HPDE6-E6E7 (cell line): Measurements from ENCODE around the gene NPLOC4.
A peak's percentile ranks its signal among the peaks of the same experiment; 100 is the strongest.
"Not testable (repeated sequence)": the region's sequence is repeated elsewhere in the genome, so short reads cannot be mapped to it uniquely, and the experiment has no call there.

Experiments used
- DNase-seq: peaks from one replicate; pipeline ENCODE4 v3.0.0; 2011; ENCODE audit warnings: missing footprints; ENCODE audit errors: extremely low spot score

The NPLOC4 gene

DNA sequence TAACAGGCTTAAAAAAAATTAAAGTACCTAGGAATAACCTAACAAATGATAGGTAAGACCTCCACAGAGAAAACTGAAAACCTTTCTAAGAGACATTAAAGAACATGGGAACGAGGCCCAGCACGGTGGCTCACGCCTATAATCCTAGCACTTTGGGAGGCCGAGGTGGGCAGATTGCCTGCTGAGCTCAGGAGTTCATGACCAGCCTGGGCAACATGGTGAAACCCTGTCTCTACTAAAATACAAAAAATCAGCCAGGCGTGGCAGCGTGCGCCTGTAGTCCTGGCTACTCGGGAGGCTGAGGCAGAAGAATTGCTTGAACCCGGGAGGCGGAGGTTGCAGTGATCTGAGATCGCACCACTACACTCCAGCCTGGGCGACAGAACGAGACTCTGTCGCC lies 52.1 kb downstream of the NPLOC4 start:
- not testable (repeated sequence) for DNase-seq

DNA sequence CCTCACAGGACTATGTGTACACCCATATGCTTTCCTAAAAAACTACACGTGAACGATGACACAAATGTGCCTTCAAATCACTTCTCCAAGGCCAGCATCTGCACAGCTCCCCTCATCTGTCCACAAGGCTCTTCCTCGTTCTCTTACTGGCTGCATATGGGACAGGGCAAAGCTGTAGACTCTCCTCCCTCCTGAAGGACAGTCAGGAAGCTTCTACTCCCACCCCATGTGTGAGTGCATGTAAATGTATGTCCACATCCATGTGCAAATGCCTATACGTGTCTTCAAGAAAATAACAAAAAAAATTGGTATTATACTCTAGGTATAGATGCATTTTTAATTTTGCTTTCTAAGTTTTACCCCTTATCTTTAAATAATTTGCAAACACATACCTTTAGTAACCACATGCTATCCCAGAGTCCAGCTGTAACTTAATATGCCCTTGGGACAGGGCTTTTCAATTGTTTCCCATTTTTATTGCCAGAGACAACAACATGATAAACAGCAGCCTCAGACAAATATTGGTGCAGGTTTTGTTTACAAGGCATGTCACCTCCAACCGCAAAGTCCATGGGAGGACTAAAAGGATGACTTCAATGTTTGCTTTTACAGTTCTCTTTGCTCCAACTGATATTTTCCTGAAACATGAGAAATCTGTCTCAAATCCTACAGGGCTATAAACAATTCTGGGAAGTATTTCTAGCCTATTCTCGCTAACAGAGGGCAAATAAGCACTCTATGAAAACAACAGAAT lies 53.1 kb downstream of the NPLOC4 start:
- DNase-seq, result no peak

DNA sequence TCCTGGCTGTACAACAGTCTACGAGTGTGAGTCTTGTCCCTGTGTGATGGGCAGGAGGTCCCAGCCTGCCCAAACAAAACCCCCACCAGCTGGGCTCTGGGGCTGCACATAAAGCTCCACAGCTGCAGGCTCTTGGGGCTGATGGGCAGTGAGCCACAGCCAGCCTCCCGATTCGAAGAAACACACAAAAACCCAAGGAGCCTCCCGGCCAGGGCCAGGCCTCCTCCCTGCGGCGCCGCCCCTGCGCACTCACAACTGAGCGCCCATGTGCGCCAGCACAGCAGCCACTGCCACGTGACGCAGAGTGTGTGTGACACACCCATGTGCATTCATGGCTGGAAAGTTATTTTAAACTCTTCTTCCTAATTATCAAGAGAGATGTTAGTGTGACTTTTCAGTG lies 54.2 kb downstream of the NPLOC4 start:
- no peak for DNase-seq

DNA sequence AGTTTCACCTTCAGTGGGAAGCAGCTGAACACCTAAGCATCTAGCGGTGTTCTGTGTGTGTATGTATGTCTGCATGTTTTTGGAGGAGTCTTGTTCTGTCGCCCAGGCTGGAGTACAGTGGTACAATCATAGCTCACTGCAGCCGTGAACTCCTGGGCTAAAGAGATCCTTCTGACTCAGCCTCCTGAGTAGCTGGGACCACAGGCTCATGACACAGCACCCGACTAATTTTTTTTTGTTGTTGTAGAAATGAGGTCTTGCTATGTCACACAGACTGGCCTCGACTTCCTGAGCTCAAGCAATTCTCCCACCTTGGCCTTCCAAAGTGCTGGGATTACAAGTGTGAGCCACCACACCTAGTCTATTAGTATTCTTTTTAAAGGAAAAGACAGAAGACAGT lies 54.6 kb downstream of the NPLOC4 start:
- no peak for DNase-seq

DNA sequence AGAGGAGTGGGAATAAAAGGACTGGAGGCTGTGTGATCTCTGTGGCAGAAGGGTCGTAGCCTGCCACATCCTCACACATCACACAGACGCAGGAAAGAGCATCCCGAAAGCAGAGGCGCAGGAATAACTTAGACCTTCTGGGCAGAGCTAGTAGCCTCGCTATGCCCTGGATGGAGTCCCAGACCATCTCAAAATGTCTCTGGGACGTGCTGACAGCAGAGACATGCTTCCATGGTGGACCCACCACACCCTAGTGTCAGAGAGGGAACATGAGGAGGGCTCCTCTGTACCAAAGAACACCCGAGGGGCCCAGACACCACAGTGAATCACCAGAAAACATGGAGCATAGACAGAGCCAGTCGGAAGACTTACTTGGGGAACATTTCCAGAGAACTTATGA lies 55.2 kb downstream of the NPLOC4 start:
- DNase-seq, result no peak

DNA sequence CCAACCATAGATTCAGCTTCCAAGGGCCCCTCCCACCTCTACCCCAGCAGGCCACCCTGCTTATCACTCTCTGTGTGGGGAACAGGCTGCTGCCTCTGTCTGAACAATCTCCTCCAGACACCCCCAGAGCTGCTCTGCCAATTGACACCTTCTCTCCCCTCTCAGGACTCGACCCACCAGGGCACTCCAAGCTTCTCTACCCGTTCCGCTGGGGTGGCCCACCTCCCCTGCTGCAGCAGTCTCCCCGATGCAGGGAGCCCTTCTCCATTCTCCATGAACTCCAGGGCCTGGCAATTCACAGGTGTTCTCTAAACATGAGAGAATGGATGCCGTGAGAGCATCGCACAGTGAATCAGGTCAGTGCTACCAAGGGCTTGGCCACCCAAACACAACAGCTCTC lies 56.4 kb downstream of the NPLOC4 start:
- no peak for DNase-seq

DNA sequence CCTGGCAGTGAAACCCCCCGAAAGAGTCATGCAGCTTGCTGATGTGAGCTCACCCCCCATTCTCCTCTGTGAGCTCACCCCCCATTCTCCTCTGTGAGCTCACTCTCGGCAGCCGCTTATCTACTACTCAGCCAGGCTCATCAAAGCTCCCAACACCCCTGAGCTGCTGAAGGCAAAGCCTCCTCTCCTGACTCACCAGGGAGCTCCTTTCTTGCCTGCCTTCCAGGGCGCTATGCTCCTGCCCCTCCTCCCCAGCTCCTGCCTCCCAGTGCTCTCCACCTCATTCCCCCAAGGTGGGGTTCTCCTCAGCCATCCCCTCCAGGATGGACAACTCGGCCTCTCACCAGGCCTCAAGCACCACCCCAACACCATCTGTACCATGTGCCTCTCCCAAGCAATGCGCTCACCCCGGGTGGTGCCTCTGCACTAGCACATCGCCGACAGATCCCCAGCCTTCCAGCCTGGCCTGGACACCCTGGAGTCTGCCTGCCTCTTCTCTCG lies 57.0 kb downstream of the NPLOC4 start:
- peak; percentile 47 for DNase-seq

DNA sequence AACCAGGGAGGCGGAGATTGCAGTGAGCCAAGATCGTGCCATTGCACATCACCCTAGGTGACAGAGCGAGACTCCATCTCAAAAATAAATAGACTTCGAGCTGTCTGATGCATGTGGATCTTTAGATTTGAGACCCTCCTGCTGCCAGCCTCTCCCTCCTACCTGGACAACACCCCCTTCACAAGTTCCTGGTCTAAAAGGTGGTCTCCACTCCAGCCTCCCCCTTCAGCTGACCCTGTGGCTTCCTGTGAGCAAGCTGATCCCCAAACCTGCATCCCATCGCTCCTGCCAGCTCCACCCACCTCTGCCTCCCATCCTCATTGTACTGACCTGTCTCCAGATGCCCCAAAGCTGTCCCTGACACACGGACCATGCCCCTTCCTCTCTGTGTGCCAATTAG lies 57.6 kb downstream of the NPLOC4 start:
- DNase-seq, result no peak

DNA sequence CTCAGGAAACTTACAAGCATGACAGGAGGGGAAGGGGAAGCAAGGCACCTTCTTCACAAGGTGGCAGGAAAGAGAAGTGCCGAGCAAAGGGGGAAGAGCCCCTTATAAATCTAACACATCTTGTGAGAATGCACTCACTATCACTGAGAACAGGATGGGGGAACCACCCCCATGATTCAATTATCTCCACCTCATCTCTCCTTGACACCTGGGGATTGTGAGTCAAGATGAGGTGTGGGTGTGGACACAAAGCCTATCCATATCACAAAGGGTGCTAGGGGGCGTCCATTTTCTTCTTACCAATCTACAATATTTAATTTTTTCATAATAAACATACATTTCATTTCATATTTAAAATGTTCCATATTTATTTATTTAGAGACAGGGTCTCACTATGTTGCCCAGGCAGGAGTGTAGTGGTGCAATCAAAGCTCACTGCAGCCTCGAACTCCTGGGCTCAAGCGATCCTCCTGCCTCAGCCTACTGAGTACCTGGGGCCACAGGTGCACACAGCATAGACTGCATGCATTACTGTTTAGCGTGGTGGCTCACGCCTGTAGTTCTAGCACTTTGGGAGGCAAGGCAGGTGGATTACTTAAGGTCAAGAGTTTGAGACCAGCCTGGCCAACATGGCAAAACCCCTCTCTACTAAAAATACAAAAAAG lies 58.2 kb downstream of the NPLOC4 start:
- DNase-seq, result no peak

DNA sequence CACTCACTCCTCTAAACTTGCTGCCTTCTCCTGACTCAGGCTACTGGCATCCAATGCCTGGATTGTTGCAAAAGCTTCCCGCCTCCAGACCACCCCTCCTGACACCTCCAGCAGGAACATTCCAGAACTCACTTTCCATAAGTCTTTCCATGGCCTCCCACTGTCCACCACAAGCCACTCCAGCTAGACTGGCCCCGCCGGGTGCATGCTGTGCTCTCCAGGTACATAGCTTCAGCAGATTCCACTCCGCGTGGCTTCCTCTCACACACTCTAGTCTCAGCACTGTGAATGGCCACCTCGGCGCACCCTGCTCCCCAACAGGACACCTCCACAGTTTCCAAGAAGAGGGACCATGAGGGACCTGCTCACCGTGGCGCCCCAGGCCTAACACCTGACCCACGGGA lies 58.9 kb downstream of the NPLOC4 start:
- DNase-seq, result no peak

DNA sequence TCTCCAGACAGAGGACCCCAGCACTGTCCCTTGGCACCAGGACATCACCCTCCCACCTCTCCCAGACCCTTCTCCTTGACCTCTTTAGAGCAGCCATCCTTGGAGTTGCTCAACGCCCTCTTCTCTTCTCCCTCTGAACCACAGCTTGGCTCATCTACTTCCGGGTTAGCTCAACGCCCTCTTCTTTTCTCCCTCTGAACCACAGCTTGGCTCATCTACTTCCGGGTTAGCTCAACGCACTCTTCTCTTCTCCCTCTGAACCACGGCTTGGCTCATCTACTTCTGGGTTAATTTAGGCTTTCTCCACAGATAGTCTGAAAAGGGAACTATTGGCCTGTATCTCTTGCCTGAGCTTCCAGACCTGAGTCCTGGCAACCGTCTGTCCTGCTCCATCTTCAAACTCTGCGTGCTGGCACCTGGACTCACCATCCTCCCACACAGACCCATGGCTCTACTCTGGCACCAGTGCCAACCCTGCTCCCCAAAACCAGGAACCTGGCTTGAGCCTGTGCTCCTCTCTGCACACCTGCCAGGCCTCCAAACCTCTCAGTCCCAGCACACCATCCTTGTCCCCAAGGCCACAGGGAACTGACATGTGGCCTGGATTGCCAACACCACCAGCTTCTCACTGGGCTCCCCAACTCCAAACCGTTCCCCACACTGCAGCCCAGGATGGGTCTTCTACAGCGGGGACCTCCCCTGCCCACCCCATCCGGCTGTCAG lies 59.5 kb downstream of the NPLOC4 start:
- no peak for DNase-seq

DNA sequence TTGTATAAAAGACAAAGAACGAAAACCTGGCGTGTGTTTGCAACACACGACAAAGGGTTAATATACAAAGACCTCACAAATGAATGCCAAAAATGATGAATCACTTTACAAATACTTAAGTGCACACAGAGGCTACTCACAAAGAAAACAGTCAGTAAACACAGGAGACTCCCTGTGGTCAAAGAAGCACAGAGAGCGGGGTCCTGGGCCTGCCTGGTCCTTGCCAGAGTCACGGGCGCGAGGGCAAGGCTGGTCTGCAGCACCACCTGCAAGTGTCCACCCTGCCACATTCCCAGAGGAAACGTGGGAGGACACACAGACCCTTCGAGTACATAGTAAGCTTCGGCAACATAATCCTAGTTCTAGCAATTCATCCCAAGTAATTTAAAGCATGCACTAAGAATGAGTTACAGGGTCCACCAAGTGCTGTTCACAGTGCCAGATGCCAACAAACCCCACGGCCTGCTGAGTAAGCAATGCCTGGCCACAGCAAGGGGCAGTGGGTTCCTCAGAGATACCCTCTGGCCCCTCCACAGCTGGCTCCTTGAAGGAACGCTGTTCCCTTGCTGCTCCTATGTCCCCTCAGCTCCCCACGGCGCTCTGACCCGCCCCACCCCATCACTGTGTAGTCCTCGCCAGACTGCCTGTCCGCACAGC lies 60.2 kb downstream of the NPLOC4 start:
- no peak for DNase-seq

DNA sequence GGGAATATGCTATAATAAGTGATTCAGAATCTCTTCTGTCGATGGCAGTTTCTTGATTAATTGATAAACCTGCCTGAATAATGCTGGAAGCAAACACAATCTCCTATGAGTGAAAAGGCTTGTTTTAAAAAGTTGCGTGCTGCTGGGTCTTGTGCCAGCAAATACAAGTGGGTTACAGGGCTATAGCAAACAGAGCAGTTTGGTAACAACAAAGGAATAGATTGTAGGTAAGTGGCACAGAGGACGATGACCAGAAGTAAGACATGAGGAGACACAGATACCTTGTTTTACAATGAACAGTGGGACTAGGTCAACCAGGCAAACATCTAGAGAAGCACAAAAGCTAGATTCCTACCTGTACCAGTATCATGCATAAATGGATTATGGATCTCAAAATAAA lies 61.1 kb downstream of the NPLOC4 start:
- DNase-seq, result no peak

DNA sequence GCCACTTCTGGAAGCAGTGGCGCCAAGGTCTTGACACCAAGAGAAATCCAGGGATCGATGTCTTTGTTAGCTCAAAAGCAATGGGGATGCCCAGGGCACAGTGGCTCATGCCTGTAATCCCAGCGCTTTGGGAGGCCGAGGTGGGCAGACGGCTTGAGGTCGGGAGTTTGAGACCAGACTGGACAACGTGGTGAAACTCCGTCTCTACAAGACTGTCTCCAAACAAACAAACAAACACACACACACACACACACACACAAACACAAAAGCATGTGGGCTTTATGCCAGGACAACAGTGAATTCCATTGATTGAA lies 62.3 kb downstream of the NPLOC4 start:
- no peak for DNase-seq

DNA sequence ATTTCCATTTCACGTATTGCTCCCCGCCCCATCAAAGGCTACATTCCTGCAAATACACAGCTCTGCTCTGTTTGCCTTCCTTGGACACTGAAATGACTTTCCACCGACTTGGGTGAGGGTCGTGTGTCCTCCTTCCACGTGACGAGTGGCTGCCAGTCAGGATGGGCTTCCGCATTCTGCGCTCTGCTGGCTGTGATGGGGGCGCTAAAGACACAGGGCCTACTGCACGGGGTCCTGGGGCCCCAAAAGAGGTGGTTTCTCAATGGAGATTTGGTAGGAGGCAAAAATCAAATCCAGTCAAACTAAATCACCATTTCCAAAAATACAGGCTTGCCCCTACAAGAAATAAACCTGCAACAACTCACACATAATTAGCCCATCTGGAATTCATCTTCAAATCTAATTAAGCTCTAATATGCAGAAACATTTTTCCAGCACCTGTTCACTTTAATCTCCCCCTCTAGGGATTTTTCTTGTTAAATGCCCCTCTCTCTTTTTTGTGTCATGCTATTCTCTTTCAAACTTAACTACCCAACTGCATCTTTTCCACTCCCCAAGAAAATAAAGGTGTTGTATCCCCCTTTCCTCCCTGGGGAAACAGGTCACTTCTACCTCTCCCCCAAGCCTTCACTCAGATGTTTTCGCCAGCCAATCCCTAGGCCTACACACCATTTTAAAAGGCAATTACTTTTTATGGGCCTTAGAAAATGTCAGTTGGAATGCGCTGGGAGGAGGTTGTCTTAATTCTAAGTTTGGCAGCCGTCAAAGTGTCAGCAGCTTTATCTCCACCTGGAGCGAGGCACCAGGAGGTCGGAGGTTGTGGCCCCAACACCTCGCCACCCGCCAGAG lies 62.9 kb downstream of the NPLOC4 start:
- DNase-seq, result no peak

DNA sequence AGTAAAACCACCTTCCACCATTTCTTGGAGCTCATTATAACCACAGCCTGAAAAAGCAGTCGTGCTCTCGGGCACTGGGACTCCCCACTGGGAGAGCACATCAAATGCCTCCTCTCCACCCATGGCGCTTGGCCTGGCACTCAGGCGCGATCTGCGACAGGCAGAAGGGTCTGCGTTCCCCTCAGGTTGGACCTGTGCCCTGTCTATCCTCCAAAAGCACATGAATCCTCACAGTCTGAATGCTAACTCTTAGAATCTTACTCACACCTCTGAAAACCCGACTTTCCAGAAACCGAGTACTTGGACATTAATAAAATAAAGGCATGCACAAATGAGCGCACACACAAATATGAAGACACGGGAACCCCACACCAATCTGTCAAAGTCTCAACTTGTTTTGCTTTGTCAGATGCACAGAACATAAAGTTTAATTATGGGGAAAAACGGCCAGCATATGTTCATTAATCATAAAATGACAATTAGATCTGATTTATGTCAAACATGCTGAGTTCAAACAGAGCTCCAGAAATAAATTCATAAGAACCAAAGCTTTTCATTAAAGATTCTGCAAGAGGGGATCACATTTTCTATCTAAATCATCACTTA lies 64.2 kb downstream of the NPLOC4 start:
- DNase-seq, result no peak

DNA sequence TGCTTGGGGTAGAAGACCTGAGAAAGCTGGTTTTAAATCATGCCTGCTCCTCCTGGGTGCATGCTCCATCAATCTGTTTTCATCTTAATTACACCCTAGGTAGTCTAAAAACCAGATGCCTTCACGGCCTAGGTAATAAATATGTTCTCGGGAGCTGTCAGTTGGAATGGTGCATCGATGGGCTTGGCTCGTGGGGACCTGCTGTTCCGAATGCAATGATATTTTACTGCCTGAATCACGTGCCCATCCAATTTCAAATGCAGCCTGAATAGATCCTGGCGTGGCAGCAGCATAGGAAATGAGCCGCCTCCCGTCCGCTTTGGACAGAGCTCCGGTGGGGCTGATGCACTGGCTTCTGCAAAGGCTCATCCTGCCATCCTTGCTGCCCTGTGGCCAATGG lies 65.9 kb downstream of the NPLOC4 start:
- no peak for DNase-seq

DNA sequence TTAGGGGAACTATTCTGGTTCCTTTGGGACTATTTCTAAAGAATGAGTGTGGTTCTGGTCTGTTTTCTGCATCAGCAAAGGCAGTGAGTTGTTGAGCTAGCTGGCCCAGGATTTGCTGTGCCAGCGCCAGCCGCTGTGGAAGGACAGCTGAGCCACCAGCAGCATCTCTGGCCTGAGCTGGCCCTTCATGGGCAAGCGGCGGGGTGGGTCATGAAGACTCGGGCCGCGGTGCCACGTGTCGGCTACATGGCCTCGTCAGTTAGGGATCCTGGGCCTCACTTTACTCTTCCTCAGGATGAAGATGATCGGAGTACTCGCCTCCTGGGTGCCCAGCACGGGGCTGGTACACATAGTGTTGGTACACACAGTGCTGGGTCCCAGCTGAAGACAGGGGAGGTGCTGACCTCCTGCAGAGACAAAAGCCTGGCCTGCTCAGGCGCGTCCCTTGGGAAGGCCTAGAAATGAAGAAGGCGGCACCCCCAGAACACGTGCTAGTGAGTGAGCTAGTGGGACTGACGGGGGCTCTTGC lies 66.9 kb downstream of the NPLOC4 start:
- DNase-seq, result no peak

DNA sequence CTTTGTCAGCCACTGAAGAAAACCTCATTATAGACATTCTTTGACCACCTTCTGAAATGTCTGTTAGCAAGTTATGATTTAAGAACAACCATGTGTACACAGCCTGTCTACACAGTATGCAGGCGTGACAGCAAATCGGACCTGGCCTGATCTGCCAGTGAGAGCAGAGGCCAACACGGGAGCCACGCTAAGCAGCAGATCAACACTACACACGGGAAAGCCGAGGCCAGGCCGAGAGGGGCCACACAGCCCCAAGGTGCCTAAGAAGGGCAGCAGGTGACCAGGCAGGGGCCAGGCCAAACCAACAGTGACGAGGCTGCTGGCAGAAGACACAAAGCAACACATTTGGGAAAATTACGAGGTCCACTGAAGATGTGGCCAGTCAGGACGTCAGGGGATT lies 68.5 kb downstream of the NPLOC4 start:
- no peak for DNase-seq

DNA sequence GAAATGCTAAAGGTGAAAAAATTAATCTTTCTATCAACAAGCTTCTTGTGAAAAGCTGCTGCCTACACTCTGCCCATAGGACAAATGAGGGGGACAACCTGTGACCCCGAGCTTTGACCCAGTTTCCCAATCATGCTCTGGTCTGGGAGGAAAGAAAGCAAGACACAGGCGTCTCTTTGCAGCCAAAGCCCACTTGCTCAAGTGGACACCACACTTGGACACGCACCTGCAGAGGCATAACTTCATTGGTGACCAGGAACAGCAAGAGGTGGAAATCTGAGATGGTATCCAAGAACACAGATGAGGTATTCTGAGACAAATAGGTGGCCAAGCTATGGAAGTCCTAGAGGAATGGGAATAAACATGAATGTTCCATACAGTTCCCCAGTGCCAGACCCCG lies 69.7 kb downstream of the NPLOC4 start:
- no peak for DNase-seq
